HepG2 (cell line): ENCODE results near the gene EMC9. TPM values are rescaled to one million over a fixed set of nuclear protein-coding genes. Genes with fewer than 3 reads are reported as not detected.

ENCODE experiments used
- EZH2 ChIP-seq: conservative IDR thresholded peaks from 2 replicates; pipeline ENCODE4 v1.6.1; 2012; ENCODE audit warnings: mild to moderate bottlenecking, low read depth, low read length, moderate library complexity
- GTF3A ChIP-seq: sonication (generic); formaldehyde crosslinking; conservative IDR thresholded peaks from 2 replicates; pipeline ENCODE4 v1.4.0; 2020; ENCODE audit warnings: mild to moderate bottlenecking, missing genetic modification reagents
- HMG20A ChIP-seq: IDR thresholded peaks from 2 replicates; pipeline ENCODE4 v1.6.1; 2016; ENCODE audit warnings: borderline replicate concordance
- KDM6A ChIP-seq: IDR thresholded peaks from 2 replicates; pipeline ENCODE4 v1.6.1; 2016; ENCODE audit warnings: low read depth
- MBD4 ChIP-seq: IDR thresholded peaks from 2 replicates; pipeline ENCODE4 v1.6.1; 2012; ENCODE audit warnings: low read length, inconsistent platforms, borderline replicate concordance
- MTA1 ChIP-seq: sonication (generic); formaldehyde crosslinking; IDR thresholded peaks from 2 replicates; pipeline ENCODE4 v1.4.0; 2020; ENCODE audit warnings: missing genetic modification reagents, mild to moderate bottlenecking, borderline replicate concordance
- MYNN ChIP-seq: sonication (generic); formaldehyde crosslinking; IDR thresholded peaks from 2 replicates; pipeline ENCODE4 v1.4.0; 2020; ENCODE audit warnings: mild to moderate bottlenecking, low read depth, missing genetic modification reagents
- NCOR1 ChIP-seq: fragments of 200-600 bp; sonication (generic); IDR thresholded peaks from 2 replicates; pipeline ENCODE4 v1.7.0; 2017; ENCODE audit warnings: antibody characterized with exemption, low read length, borderline replicate concordance
- SOX5 ChIP-seq: IDR thresholded peaks from 2 replicates; pipeline ENCODE4 v1.6.1; 2016; ENCODE audit warnings: borderline replicate concordance
- TCF12 ChIP-seq, 2 experiments: fragments of 450-650 bp in 1 of 2; sonication (generic) in 1 of 2; formaldehyde crosslinking in 1 of 2; IDR thresholded peaks; 2 replicates each; pipeline versions ENCODE4 v1.6.1 to v1.8.0; 2017 to 2022; ENCODE audit warnings: antibody characterized with exemption in 1 of 2, mild to moderate bottlenecking in 1 of 2, missing genetic modification reagents in 1 of 2, moderate library complexity in 1 of 2
- TP53 ChIP-seq: sonication (generic); formaldehyde crosslinking; conservative IDR thresholded peaks from 2 replicates; pipeline ENCODE4 v1.4.0; 2020; ENCODE audit warnings: missing genetic modification reagents
- ZBTB8A ChIP-seq: sonication (generic); formaldehyde crosslinking; IDR thresholded peaks from 2 replicates; pipeline ENCODE4 v1.4.0; 2020; ENCODE audit warnings: mild to moderate bottlenecking, low read depth, missing genetic modification reagents, borderline replicate concordance
- ZFX ChIP-seq: sonication (generic); formaldehyde crosslinking; IDR thresholded peaks from 2 replicates; pipeline ENCODE4 v1.4.0; 2020; ENCODE audit warnings: mild to moderate bottlenecking, low read depth, missing genetic modification reagents, moderate library complexity
- ZNF121 ChIP-seq: sonication (generic); formaldehyde crosslinking; IDR thresholded peaks from 2 replicates; pipeline ENCODE4 v1.5.0; 2020; ENCODE audit warnings: mild to moderate bottlenecking, missing genetic modification reagents
- ZNF142 ChIP-seq: sonication (generic); formaldehyde crosslinking; IDR thresholded peaks from 2 replicates; pipeline ENCODE4 v1.4.0; 2020; ENCODE audit warnings: missing genetic modification reagents
- ZNF180 ChIP-seq: sonication (generic); formaldehyde crosslinking; IDR thresholded peaks from 2 replicates; pipeline ENCODE4 v1.4.0; 2020; ENCODE audit warnings: low read depth, missing genetic modification reagents, borderline replicate concordance
- ZNF224 ChIP-seq: sonication (generic); formaldehyde crosslinking; IDR thresholded peaks from 2 replicates; pipeline ENCODE4 v1.5.0; 2020; ENCODE audit warnings: mild to moderate bottlenecking, missing genetic modification reagents
- ZNF558 ChIP-seq: sonication (generic); formaldehyde crosslinking; IDR thresholded peaks from 2 replicates; pipeline ENCODE4 v1.9.0; 2022; ENCODE audit warnings: mild to moderate bottlenecking, missing genetic modification reagents, borderline replicate concordance
- ZNF570 ChIP-seq: sonication (generic); formaldehyde crosslinking; IDR thresholded peaks from 2 replicates; pipeline ENCODE4 v1.4.0; 2020; ENCODE audit warnings: mild to moderate bottlenecking, missing genetic modification reagents, borderline replicate concordance
- ZNF7 ChIP-seq: IDR thresholded peaks from 2 replicates; pipeline ENCODE4 v1.6.1; 2016; ENCODE audit warnings: missing biosample characterization, missing genetic modification reagents
- ZNF773 ChIP-seq: sonication (generic); formaldehyde crosslinking; IDR thresholded peaks from 2 replicates; pipeline ENCODE4 v1.4.0; 2020; ENCODE audit warnings: missing genetic modification reagents, borderline replicate concordance
- ZSCAN12 ChIP-seq: sonication (generic); formaldehyde crosslinking; IDR thresholded peaks from 2 replicates; pipeline ENCODE4 v1.9.0; 2021; ENCODE audit warnings: mild to moderate bottlenecking, missing genetic modification reagents
- polyA plus RNA-seq, 8 experiments: library from polyadenylated mRNA; depleted of rRNA in 3 of 8; stranded (reverse) in 7 of 8; unstranded in 1 of 8; fragments of >200 nt; fragmentation: Illumina TruSeq in 4 of 8; extraction: Trizol in 4 of 8; gene quantifications; 2 replicates each; pipeline versions ENCODE4 v1.2.1 to v1.2.3, GENCODE V29; 2011 to 2016; ENCODE audit warnings: low read depth in 4 of 8, missing spikeins in 1 of 8, mixed read lengths in 1 of 8; ENCODE audit not compliant: insufficient read depth in 1 of 8
- total RNA-seq, 5 experiments: library from RNA; depleted of rRNA; stranded (reverse); fragments of >200 nt; fragmentation: Illumina TruSeq; extraction: Trizol; gene quantifications; 2 replicates each; pipeline ENCODE4 v1.2.3, GENCODE V29; 2016; ENCODE audit warnings: low read depth in 1 of 5
- TF ChIP-seq, protein P1 (sequence below): sonication (generic); formaldehyde crosslinking; IDR thresholded peaks from 2 replicates; pipeline ENCODE4 v1.4.0; 2020; ENCODE audit warnings: missing genetic modification reagents; ENCODE audit errors: not compliant biosample characterization

The EMC9 gene
- total and polyA plus RNA-seq, 2 of the 13 experiments (the other 11 are each of a cell fraction or from before 2014, with no cell fraction given), result 60.5 to 78.7 TPM

GRCh38 chr14:24092505-24093206 lies 48.7 kb downstream of the EMC9 start (continued):
- TF ChIP-seq ZNF570, result 0 out of 2 replicates have a peak, but pooled peaks have one; percentile 45
- no peak for TF ChIP-seq ZNF558 (CRISPR knock-in tag)
- TF ChIP-seq ZNF121 (CRISPR knock-in tag), result no peak
- no peak for TF ChIP-seq MYNN (CRISPR knock-in tag)
- no peak for TF ChIP-seq ZNF142 (CRISPR knock-in tag)
- no peak for TF ChIP-seq GTF3A (CRISPR knock-in tag)
- no peak for TF ChIP-seq ZNF180 (CRISPR knock-in tag)
- no peak for TF ChIP-seq MTA1 (CRISPR knock-in tag)
- TF ChIP-seq NCOR1, result no peak
- peak; percentile 80 for TF ChIP-seq ZNF7 (CRISPR knock-in tag)
- no peak for TF ChIP-seq MBD4
- no peak for TF ChIP-seq ZNF773 (CRISPR knock-in tag)
- no peak for TF ChIP-seq ZNF224 (CRISPR knock-in tag)
- peak; percentile 94 for TF ChIP-seq ZBTB8A (CRISPR knock-in tag)
- no peak for TF ChIP-seq TCF12 (IDR thresholded peaks at IDR 0.05)
- no peak; the same call in 1 of the 2 replicates for TF ChIP-seq TCF12 (CRISPR knock-in tag; IDR thresholded peaks at IDR 0.05)
- TF ChIP-seq KDM6A (CRISPR knock-in tag), result no peak
- TF ChIP-seq EZH2, result no peak
- no peak for TF ChIP-seq HMG20A (CRISPR knock-in tag)
- TF ChIP-seq, protein P1, sequence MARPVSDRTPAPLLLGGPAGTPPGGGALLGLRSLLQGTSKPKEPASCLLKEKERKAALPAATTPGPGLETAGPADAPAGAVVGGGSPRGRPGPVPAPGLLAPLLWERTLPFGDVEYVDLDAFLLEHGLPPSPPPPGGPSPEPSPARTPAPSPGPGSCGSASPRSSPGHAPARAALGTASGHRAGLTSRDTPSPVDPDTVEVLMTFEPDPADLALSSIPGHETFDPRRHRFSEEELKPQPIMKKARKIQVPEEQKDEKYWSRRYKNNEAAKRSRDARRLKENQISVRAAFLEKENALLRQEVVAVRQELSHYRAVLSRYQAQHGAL (CRISPR knock-in tag), result no peak
- TF ChIP-seq SOX5 (CRISPR knock-in tag), result no peak
- TF ChIP-seq TP53 (CRISPR knock-in tag), result no peak
- 0 out of 2 replicates have a peak, but pooled peaks have one; percentile 21 for TF ChIP-seq ZFX
- TF ChIP-seq ZSCAN12, result no peak
